Right forelimb (tissue), 1 donor: ENCODE results near the gene TMEM18.
"Not testable (repeated sequence)": the region's sequence is repeated elsewhere in the genome, so short reads cannot be mapped to it uniquely, and the experiment has no call there.

ENCODE experiments used
- DNase-seq: peaks from one replicate; pipeline ENCODE4 v3.0.0-alpha.2; 2018

TMEM18 gene

GRCh38 chr2:677056-677958 lies at the start of gene TMEM18:
Gene TMEM18 (minus strand): TSS chr2:677406. CDS start chr2:677345, 61 bp downstream.
- peak; percentile 100 for DNase-seq

GRCh38 chr2:726169-726568 lies 49.0 kb upstream of the TMEM18 start:
- no peak for DNase-seq

GRCh38 chr2:725468-725867 lies 48.3 kb upstream of the TMEM18 start:
- no peak for DNase-seq

- DNase-seq: no peak
Measured at GRCh38 chr2:723761-724160, 46.6 kb upstream of the TMEM18 start.

GRCh38 chr2:720842-721241 lies 43.6 kb upstream of the TMEM18 start:
- no peak for DNase-seq

- DNase-seq: no peak
Measured at GRCh38 chr2:719734-720133, 42.5 kb upstream of the TMEM18 start.

GRCh38 chr2:719191-719590 lies 42.0 kb upstream of the TMEM18 start:
- DNase-seq: no peak

GRCh38 chr2:717661-718060 lies 40.5 kb upstream of the TMEM18 start:
- DNase-seq: no peak

- DNase-seq: no peak
Measured at GRCh38 chr2:715854-716560, 38.8 kb upstream of the TMEM18 start.

- DNase-seq: no peak
Measured at GRCh38 chr2:715038-715437, 37.8 kb upstream of the TMEM18 start.

- no peak for DNase-seq
Measured at GRCh38 chr2:714005-714741, 37.0 kb upstream of the TMEM18 start.

- no peak for DNase-seq
Measured at GRCh38 chr2:710867-711665, 33.9 kb upstream of the TMEM18 start.

GRCh38 chr2:709138-709765 lies 32.0 kb upstream of the TMEM18 start:
- peak; percentile 77 for DNase-seq

GRCh38 chr2:708667-709066 lies 31.5 kb upstream of the TMEM18 start:
- no peak for DNase-seq

- DNase-seq: no peak
Measured at GRCh38 chr2:705971-706511, 28.8 kb upstream of the TMEM18 start.

GRCh38 chr2:702765-703164 lies 25.6 kb upstream of the TMEM18 start:
- not testable (repeated sequence) for DNase-seq

- no peak for DNase-seq
Measured at GRCh38 chr2:696999-697627, 19.9 kb upstream of the TMEM18 start.

- no peak for DNase-seq
Measured at GRCh38 chr2:696463-696862, 19.3 kb upstream of the TMEM18 start.

- no peak for DNase-seq
Measured at GRCh38 chr2:694906-695510, 17.8 kb upstream of the TMEM18 start.

GRCh38 chr2:694174-694573 lies 17.0 kb upstream of the TMEM18 start:
- DNase-seq: no peak

- DNase-seq: no peak
Measured at GRCh38 chr2:693606-694005, 16.4 kb upstream of the TMEM18 start.
